Cardiac muscle cell (in vitro differentiated cells and primary cell): ENCODE measurements around the gene ULK3. TPM values are rescaled to one million over a fixed set of nuclear protein-coding genes. Genes with fewer than 3 reads are reported as not detected.
A peak's percentile ranks its signal among the peaks of the same experiment; 100 is the strongest.

Experiments
- DNase-seq, 2 donors: peaks; one replicate each; pipeline versions ENCODE4 v3.0.0 to v3.0.0-alpha.2; 2010 to 2017; ENCODE audit warnings: low read depth in 1 of 2, low spot score in 1 of 2
- H3K27ac ChIP-seq: fragments of 200-600 bp; sonication (generic); 2 replicates; pipeline ENCODE4 v1.5.1; 2016
- H3K27me3 ChIP-seq: fragments of 200-600 bp; sonication (generic); 2 replicates; pipeline ENCODE4 v1.6.0; 2016; ENCODE audit warnings: control low read depth
- H3K36me3 ChIP-seq: fragments of 200-600 bp; sonication (generic); 2 replicates; pipeline ENCODE4 v1.5.1; 2016; ENCODE audit warnings: control low read depth
- H3K4me1 ChIP-seq: fragments of 200-600 bp; sonication (generic); 2 replicates; pipeline ENCODE4 v1.8.1; 2017; ENCODE audit warnings: low read depth, mild to moderate bottlenecking, mixed run types
- H3K4me3 ChIP-seq: fragments of 200-600 bp; sonication (generic); 2 replicates; pipeline ENCODE4 v1.5.1; 2016; ENCODE audit warnings: mild to moderate bottlenecking
- H3K9me3 ChIP-seq: fragments of 200-600 bp; sonication (generic); 2 replicates; pipeline ENCODE4 v1.5.1; 2017; ENCODE audit warnings: low read depth, mild to moderate bottlenecking, control low read depth
- CTCF ChIP-seq: IDR thresholded peaks from 2 replicates; pipeline ENCODE4 v1.5.1; 2012; ENCODE audit warnings: low read depth, mild to moderate bottlenecking, low read length
- polyA plus RNA-seq: library from polyadenylated mRNA; unstranded; fragments of >200 nt; fragmentation: Nextera tagmentation; extraction: Ambion mirVana; gene quantifications from 2 replicates; pipeline ENCODE4 v1.2.1, GENCODE V29; 2016
- total RNA-seq: library from RNA; depleted of rRNA; stranded (reverse); fragments of >200 nt; gene quantifications from 2 replicates; pipeline ENCODE4 v1.2.3, GENCODE V29; 2016

ULK3 gene
- total and polyA plus RNA-seq, 2 experiments from 2014 or later: 39.5 to 54.6 TPM

- H3K27ac ChIP-seq: no peak overlapping the region
- TF ChIP-seq CTCF: no peak
- H3K36me3 ChIP-seq: no peaks in the 10 kb centered on the region
- H3K9me3 ChIP-seq: no peaks in the 10 kb centered on the region
- H3K4me3 ChIP-seq: no peak overlapping the region
- no peaks in the 10 kb centered on the region for H3K27me3 ChIP-seq
- peaks cover 29% of the 10 kb centered on the region for H3K4me1 ChIP-seq
- DNase-seq: no peak
These were observed 51.3 kb downstream of the ULK3 start for GRCh38 chr15:74791667-74792066.

GRCh38 chr15:74791007-74791406 lies 51.9 kb downstream of the ULK3 start:
- Histone ChIP-seq H3K36me3 (no peaks in the 10 kb centered on the region), H3K4me3 (no peak overlapping the region), H3K27ac (no peak overlapping the region), H3K4me1 (peaks cover 30% of the 10 kb centered on the region), H3K9me3 (no peaks in the 10 kb centered on the region), H3K27me3 (no peaks in the 10 kb centered on the region)
- no peak for TF ChIP-seq CTCF
- DNase-seq: no peak

GRCh38 chr15:74790080-74790916 lies 52.7 kb downstream of the ULK3 start:
- H3K9me3 ChIP-seq: no peaks in the 10 kb centered on the region
- no peaks in the 10 kb centered on the region for H3K27me3 ChIP-seq
- TF ChIP-seq CTCF: no peak
- peak overlapping the region; percentile 85 for H3K27ac ChIP-seq
- H3K4me3 ChIP-seq: no peak overlapping the region
- H3K4me1 ChIP-seq: peaks cover 33% of the 10 kb centered on the region
- peak; percentile 43 to 82 for DNase-seq
- H3K36me3 ChIP-seq: no peaks in the 10 kb centered on the region

- H3K4me1 ChIP-seq: peaks cover 33% of the 10 kb centered on the region
- no peak for TF ChIP-seq CTCF
- H3K27me3 ChIP-seq: no peaks in the 10 kb centered on the region
- no peak for DNase-seq
- no peak overlapping the region for H3K4me3 ChIP-seq
- no peaks in the 10 kb centered on the region for H3K9me3 ChIP-seq
- no peaks in the 10 kb centered on the region for H3K36me3 ChIP-seq
- peak overlapping the region; percentile 85 for H3K27ac ChIP-seq
These were observed 53.2 kb downstream of the ULK3 start for GRCh38 chr15:74789741-74790079.

- H3K36me3 ChIP-seq: no peaks in the 10 kb centered on the region
These were observed 53.8 kb downstream of the ULK3 start for GRCh38 chr15:74789171-74789631.

More at GRCh38 chr15:74789171-74789631, 53.8 kb downstream of the ULK3 start:
- H3K4me3 ChIP-seq: no peak overlapping the region
- H3K9me3 ChIP-seq: no peaks in the 10 kb centered on the region
- peak overlapping the region; percentile 85 for H3K27ac ChIP-seq
- H3K4me1 ChIP-seq: peaks cover 33% of the 10 kb centered on the region
- no peaks in the 10 kb centered on the region for H3K27me3 ChIP-seq
- no peak for DNase-seq
- TF ChIP-seq CTCF: no peak
